ENCODE measurements around the gene RMND5A.

RMND5A gene

DNA sequence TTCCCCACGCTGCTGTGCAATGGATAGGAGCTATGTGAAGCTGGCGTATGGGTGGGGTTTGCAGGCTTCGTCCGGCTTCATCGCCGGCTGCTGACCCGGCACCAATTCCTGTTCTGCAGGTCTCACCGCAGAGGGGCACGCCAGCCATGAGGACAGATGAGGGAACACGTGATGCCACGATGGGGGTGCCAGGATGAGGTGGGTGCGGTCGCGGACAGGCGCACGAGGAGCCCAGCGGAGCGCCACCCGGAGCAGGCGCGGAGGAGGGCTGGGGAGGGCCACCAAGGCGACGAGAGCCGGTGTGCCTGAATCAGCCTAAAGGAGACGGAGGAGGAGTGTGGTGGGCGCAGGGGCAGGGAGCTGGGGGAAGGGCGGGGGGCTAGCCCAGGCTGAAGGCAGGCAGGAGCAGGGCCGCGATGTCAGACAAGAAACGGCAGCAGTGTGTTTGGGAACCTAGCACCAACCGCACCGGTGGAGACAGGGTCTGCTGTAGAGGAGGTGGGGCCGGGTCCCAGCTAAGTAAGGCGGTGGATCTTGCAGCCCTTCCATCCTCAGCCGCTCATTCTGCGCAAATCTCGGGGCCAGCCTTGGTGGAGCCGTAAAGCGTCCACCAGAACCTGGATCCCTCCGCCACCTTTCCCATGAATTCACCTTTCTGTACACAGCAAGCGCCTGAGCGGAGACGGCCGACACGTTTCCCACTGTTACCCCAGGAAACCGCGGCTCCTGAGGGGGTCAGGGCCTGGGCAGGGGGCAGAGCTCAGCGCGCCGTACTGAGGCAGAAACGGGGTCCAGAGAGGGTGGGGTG lies 87.6 kb downstream of the RMND5A start (continued):
- TF ChIP-seq PRDM2 (tag by site-specific recombination; IDR thresholded peaks at IDR 0.05; ENCODE audit: borderline replicate concordance) = no peak

DNA sequence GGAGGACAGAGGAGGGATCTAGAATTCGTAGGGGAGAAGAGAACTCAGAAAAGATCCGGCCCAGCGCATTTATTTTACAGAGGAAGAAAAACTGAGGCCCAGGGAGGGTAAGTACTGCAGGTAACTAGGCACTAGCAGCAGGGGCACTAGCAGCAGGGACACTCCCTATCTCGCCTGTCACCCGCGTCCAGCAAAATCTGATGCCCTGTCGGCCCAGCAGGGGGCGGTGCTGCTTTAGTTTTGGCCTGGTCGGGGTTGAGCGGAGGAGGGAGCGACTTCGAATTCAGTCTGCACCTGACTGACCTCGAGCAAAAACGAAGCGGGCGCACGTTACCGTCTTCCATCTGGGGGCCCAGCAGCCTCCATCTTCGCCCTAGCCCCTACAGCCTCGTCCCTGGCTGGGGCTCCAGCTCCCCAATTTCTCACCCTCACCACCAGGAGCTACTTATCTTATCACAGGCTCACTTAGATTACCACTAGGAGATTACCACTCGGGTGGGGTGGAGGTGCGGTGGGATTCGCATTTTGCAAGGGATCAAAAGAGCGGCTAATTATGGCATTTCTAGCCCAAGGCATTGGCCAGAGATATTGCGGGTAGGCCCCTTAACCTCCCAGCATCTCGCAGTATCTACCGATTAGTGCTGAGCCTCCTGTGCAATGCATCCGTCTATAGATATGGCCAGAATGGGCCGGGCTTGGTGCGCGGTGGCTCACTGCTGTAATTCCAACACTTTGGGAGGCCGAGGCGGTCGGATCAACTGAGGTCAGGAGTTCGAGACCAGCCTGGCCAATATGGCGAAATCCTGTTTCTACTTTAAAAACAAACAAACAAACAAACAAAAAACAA lies 88.4 kb downstream of the RMND5A start:
- ChIA-PET POLR2A (interaction anchor here (0.6 kb wide), 1 partner anchor 16 kb away, joined by 3 read pairs; no protein-coding TSS in a partner anchor), CTCF (interaction anchor here (0.5 to 1.4 kb wide), 7 partner anchors 38 to 1198 kb away, joined by 3 to 7 read pairs (median 4); no protein-coding TSS in a partner anchor)
- Histone ChIP-seq H3K9me3 (ENCODE audit: control insufficient read depth, insufficient read depth, low read depth, low read length) (no peaks in the 10 kb centered on the region), H3K4me3 (ENCODE audit: low read depth, low read length) (peak overlapping the region; percentile 46), H3K4me1 (ENCODE audit: control insufficient read depth, insufficient read depth, low read length) (peaks cover 4% of the 10 kb centered on the region; the same call in 1 of the 2 replicates), H3K36me3 (ENCODE audit: control insufficient read depth in 2 of 2, insufficient read depth in 1 of 2, low read length in 2 of 2) (no peaks in the 10 kb centered on the region; a peak in 1 of 3 replicates), H3K27ac (ENCODE audit: extremely low read depth, low read depth, low read length) (peak overlapping the region; percentile 80)
- TF ChIP-seq ZNF623 (tag by site-specific recombination; IDR thresholded peaks at IDR 0.05) = no peak
- TF ChIP-seq HOXD13 (CRISPR knock-in tag; IDR thresholded peaks at IDR 0.05; ENCODE audit: borderline replicate concordance) = no peak
- TF ChIP-seq SALL2 (tag by site-specific recombination; IDR thresholded peaks at IDR 0.05; ENCODE audit: borderline replicate concordance) = no peak
- TF ChIP-seq ZNF398 (tag by site-specific recombination; IDR thresholded peaks at IDR 0.05) = peak; percentile 83
- TF ChIP-seq ZNF10 (tag by site-specific recombination; IDR thresholded peaks at IDR 0.05) = peak; percentile 46; the same call in 1 of the 2 replicates
- TF ChIP-seq KLF16 (tag by site-specific recombination; IDR thresholded peaks at IDR 0.05) = no peak
- 0 out of 2 replicates have a peak, but pooled peaks have one; percentile 48 for TF ChIP-seq ZNF624 (tag by site-specific recombination; IDR thresholded peaks at IDR 0.05)
- peak; percentile 40; the same call in 1 of the 2 replicates for TF ChIP-seq ZNF391 (tag by site-specific recombination; IDR thresholded peaks at IDR 0.05; ENCODE audit: borderline replicate concordance, low read depth)
- TF ChIP-seq, protein P1, sequence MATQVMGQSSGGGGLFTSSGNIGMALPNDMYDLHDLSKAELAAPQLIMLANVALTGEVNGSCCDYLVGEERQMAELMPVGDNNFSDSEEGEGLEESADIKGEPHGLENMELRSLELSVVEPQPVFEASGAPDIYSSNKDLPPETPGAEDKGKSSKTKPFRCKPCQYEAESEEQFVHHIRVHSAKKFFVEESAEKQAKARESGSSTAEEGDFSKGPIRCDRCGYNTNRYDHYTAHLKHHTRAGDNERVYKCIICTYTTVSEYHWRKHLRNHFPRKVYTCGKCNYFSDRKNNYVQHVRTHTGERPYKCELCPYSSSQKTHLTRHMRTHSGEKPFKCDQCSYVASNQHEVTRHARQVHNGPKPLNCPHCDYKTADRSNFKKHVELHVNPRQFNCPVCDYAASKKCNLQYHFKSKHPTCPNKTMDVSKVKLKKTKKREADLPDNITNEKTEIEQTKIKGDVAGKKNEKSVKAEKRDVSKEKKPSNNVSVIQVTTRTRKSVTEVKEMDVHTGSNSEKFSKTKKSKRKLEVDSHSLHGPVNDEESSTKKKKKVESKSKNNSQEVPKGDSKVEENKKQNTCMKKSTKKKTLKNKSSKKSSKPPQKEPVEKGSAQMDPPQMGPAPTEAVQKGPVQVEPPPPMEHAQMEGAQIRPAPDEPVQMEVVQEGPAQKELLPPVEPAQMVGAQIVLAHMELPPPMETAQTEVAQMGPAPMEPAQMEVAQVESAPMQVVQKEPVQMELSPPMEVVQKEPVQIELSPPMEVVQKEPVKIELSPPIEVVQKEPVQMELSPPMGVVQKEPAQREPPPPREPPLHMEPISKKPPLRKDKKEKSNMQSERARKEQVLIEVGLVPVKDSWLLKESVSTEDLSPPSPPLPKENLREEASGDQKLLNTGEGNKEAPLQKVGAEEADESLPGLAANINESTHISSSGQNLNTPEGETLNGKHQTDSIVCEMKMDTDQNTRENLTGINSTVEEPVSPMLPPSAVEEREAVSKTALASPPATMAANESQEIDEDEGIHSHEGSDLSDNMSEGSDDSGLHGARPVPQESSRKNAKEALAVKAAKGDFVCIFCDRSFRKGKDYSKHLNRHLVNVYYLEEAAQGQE (tag by site-specific recombination; IDR thresholded peaks at IDR 0.05) = no peak
- no peak for TF ChIP-seq ZNF488 (tag by site-specific recombination; IDR thresholded peaks at IDR 0.05)
- TF ChIP-seq ZNF629 (tag by site-specific recombination; IDR thresholded peaks at IDR 0.05) = 0 out of 2 replicates have a peak, but pooled peaks have one; percentile 18
- TF ChIP-seq GLIS2 (tag by site-specific recombination; IDR thresholded peaks at IDR 0.05) = no peak
- TF ChIP-seq ZFP37 (tag by site-specific recombination; IDR thresholded peaks at IDR 0.05) = no peak
- 0 out of 2 replicates have a peak, but pooled peaks have one; percentile 60 for TF ChIP-seq ZNF544 (tag by site-specific recombination; IDR thresholded peaks at IDR 0.05)
- TF ChIP-seq KLF8 (tag by site-specific recombination; IDR thresholded peaks at IDR 0.05) = no peak
- no peak for TF ChIP-seq ZNF843 (tag by site-specific recombination; IDR thresholded peaks at IDR 0.05)
- peak; percentile 72; the same call in 1 of the 2 replicates for TF ChIP-seq ZNF561 (tag by site-specific recombination; IDR thresholded peaks at IDR 0.05; ENCODE audit: borderline replicate concordance)
- no peak for TF ChIP-seq ZNF175 (tag by site-specific recombination; IDR thresholded peaks at IDR 0.05)
- TF ChIP-seq, protein P2, sequence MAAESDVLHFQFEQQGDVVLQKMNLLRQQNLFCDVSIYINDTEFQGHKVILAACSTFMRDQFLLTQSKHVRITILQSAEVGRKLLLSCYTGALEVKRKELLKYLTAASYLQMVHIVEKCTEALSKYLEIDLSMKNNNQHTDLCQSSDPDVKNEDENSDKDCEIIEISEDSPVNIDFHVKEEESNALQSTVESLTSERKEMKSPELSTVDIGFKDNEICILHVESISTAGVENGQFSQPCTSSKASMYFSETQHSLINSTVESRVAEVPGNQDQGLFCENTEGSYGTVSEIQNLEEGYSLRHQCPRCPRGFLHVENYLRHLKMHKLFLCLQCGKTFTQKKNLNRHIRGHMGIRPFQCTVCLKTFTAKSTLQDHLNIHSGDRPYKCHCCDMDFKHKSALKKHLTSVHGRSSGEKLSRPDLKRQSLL (tag by site-specific recombination; IDR thresholded peaks at IDR 0.05) = no peak
